ENCODE measurements around the gene KCTD10.
A peak's percentile ranks its signal among the peaks of the same experiment; 100 is the strongest.

KCTD10 gene, protein sequence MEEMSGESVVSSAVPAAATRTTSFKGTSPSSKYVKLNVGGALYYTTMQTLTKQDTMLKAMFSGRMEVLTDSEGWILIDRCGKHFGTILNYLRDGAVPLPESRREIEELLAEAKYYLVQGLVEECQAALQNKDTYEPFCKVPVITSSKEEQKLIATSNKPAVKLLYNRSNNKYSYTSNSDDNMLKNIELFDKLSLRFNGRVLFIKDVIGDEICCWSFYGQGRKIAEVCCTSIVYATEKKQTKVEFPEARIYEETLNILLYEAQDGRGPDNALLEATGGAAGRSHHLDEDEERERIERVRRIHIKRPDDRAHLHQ

GRCh38 chr12:109477185-109477962 lies at the start of gene KCTD10, which contains the start of gene UBE3B:
TSS of gene KCTD10 (minus strand) at chr12:109477300. CDS start at chr12:109477262, 38 bp downstream.
TSS of gene UBE3B (plus strand) at chr12:109477634. CDS start at chr12:109483552, 5,918 bp downstream.
- peak; percentile 92 for DNase-seq

- no peak for DNase-seq
Observed at GRCh38 chr12:109525279-109525585, 48.1 kb upstream of the KCTD10 start.

DNA sequence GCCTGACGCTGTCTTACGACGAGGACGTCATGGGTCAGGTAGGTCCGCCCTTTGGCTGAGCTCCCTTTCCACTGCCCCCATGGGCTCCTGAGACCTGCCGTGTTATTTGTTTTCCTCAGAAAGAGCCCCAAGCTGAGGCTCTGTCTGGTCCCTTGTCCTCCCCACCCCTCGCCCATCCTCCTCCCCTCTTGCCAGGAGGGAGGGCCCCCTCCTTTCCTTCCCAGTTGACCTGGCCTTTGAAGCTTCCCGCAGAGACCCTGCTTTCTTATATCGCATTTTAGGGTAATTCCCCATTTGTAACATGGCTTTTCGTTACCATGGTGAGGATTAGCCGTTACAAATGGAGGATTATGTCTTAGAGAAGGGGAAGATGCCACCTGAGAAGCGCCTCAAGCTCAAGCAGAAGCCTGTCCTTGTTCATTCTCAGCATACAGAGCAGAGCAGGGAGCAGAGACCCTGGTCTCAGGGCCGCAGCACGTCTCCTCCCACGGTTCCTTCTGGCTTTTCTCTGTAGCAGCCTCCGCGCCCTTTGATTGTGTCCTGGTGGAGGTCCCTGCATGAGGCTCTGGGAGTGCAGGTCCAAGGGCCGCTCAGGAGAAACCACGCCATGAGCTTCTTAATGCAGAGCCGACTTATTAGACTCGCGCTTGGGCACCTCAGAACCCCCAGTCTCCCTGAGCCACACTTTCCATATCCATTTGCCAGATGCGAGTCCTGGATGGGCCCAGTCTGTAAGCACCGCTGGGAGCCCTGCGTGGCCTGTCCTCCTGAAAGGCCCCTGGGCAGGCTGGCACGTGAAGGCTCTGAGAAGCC lies 47.6 kb upstream of the KCTD10 start:
- DNase-seq = no peak

- DNase-seq = no peak
Observed at GRCh38 chr12:109523504-109523903, 46.4 kb upstream of the KCTD10 start.

GRCh38 chr12:109523071-109523470 lies 46.0 kb upstream of the KCTD10 start:
- DNase-seq = no peak

DNA sequence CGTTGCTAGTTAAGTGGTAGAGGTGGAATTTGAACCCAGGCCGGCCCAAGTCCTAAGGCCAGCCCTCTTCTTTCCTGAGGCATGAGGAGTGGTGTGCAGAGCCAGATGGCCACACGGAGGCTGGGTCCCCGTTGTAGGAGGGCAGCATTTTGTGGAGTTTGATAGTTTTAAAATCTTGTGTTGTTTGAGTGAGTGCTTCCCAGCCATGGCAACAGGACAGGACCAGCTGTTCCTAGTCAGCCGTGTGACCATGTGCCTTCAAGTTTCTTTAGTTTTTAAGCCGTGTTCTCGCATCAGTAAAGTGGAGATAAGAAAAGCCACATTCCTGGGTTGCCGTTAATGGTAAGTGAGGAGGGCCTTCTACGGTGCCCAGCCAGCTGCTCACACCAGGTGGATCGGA lies 44.7 kb upstream of the KCTD10 start:
- no peak for DNase-seq

GRCh38 chr12:109519787-109520186 lies 42.7 kb upstream of the KCTD10 start:
- no peak for DNase-seq

DNA sequence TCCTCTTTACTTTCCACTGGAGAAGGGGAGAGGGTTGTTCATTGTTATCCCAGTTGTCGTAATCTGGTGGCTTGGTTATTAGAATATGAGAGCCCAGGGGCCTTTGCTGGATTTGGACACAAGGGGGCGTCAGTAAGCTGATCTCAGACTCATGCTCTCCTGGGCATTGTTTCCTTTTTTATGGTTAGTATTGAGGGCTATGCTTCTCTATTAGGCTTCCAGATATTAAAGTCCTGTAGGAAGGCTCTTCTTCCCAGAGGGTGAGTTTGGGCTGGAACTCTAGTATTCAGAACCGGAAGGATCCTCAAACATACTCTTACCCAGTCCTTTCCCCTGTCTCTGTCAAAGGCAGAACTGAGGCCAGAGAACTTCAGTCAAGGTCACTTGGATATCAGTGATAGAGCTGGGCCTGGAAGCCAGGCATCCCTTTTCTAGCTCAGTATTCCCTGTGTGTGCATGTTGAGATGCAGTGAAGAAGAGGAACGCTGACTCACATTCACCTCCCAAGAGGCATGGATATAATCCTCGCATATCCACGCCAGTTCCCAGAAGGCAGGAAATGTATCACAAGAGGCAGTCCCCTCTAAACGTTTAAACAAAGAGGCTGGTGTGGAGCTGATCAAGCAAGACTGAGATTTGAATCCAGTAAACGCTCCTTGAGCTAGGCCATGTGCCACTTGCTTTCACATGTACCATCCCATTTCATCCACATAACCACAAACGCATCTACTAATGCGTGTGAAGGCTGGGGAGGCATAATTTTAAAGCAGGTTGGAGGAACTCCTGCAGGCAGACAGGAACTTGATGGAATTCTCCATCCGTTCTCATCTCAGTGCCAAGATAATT lies 41.9 kb upstream of the KCTD10 start:
- DNase-seq = peak; percentile 73

- DNase-seq = no peak
Observed at GRCh38 chr12:109517619-109518018, 40.5 kb upstream of the KCTD10 start.

GRCh38 chr12:109513977-109514376 lies 36.9 kb upstream of the KCTD10 start:
- no peak for DNase-seq

DNA sequence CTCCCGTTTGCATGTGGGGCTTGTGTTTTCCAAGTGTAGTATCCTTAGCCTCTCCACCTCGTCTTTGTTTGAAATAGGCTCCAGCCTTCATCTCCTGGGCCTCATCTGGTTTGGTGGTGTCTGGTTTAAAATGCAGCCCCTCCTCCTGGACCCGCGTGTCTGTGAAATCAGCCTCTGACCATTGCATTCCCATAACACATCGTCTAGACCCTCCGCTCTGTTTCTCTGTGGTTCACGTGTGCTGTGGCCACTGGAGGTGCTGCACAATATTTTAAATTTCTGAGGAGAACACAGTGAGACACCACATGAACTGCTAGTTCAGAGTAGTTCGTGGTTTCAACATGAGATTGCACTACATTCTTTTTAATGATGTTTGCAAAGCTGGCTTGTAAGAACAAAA lies 36.0 kb upstream of the KCTD10 start:
- DNase-seq = no peak

DNA sequence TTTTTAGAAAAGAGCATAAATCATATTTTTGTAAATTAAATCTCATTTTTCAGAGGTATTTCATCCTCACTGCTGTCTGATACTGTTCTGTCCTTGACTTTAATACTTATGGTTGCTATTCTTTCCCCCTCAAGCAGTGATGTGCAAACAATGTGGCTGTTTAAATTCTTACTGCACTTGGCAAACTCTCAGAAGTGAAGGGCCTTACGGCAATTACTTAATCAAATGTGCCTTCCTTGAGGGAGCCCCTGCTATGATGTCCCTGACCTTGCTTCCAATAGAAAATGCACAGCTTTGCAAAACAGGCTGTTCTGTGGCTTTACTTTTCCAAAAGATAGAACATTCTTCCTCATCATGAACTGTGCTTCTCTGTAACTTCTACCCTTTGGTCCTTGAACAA lies 35.5 kb upstream of the KCTD10 start:
- DNase-seq = no peak

GRCh38 chr12:109510196-109510595 lies 33.1 kb upstream of the KCTD10 start:
- DNase-seq = no peak

DNA sequence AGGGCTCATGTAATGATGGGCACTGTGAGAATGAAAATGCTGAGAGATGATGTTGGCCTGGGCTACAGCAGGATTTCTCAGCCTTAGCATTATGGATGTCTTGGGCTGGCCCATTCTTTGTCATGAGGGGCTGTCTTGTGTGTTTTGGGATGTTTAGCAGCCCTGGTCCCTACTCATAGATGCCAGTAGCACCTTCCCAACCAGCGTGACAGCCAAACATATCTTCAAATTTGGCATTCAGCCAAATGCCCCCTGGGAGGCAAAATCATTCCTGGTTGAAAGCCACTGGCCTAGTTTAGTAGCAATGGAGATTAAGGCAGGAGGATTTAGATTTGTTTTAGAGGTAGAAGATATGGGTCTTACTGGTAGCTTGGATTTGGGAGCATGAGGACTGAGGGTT lies 27.0 kb upstream of the KCTD10 start:
- DNase-seq = no peak

GRCh38 chr12:109503611-109504010 lies 26.5 kb upstream of the KCTD10 start:
- no peak for DNase-seq

GRCh38 chr12:109502332-109502731 lies 25.2 kb upstream of the KCTD10 start:
- no peak for DNase-seq

GRCh38 chr12:109501299-109501698 lies 24.2 kb upstream of the KCTD10 start:
- no peak for DNase-seq

DNA sequence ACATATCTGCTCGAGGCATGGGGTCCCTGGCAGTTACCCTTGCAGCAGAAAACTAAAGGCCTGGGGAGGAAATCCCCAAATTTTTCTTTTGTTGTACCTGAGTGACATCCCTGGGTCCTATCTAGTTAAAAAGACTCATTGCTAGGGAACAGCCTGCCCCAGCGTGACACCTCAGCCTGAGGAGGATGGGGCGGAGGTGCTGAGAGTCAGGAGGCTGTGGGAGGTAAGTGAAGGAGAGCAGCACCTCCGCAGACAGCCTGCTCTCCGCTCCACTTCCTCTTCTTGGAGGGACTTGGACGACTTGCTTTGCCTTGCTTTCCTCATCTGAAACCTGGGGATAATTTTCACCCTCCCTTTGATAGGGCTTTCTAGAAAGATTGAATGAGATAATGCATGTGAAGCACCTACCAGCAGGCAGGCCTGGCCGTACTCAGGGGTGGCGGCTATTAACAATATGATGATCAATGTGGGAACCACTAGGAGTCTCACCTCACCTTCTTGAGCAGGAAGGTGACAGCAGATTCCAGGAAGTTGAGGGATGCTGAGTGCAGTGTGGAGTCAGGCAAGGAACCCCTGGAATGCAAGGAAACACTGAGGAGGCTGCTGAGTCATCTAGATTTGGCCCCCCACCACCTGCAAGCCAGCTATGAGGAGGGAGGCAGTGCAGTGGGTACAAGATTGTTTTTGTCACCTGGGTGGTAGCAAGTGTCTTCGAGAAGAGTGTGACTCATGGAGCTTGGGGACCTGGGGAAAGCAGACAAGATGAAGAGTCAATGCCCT lies 23.5 kb upstream of the KCTD10 start:
- DNase-seq = no peak

DNA sequence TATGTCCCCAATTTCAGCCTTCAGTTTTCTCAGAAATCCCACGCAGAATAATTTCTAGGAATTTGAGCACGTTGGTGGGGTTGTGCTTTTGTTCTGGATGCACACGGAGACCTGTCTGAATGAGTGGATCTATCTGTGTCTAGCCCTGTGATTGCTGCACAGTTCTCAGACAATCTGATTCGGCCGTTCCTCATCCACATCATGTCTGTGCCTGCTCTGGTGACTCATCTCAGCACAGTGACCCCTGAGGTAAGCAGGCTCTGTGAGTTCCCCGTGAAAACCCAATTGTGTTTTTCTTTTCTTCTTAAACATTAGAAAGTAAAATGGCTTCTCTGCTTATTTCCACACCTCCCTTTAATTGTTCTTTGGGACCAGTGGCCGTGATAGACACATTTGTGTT lies 20.6 kb upstream of the KCTD10 start:
- no peak for DNase-seq

GRCh38 chr12:109496306-109496705 lies 19.2 kb upstream of the KCTD10 start:
- no peak for DNase-seq

- no peak for DNase-seq
Observed at GRCh38 chr12:109495012-109495411, 17.9 kb upstream of the KCTD10 start.

DNA sequence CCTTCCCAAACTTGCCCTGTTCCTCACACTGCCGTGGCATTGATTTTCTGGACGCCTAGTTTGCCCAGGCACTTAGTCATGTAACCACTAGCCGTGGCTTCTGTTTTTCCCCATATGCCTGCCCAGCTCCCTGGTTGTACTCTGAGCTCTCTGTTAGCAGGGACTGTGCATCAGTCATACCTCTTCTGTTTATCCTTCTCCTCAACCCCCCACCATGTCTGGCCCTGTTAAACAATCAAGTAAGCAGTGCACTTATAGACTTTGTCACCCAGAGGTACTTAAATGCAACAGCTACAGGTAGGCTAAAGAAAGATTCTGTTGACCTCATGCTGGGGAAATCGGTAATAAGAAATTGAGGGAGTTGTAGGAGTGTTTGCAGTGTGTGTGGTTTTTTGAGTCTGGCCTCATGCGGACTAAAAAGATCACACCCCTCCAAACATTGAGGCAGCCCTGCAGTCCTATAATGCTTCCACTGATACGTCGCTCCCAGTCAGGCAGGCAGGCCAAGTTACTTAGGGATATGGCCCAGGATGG lies 17.3 kb upstream of the KCTD10 start:
- DNase-seq = no peak
